Stimulated activated memory B cell treated with anti-CD40 and anti-IgM and Interleukin-4, amounts not matched to agents 10 μg/mL and 1 μg/mL and 100 μg/mL, for 72 hours (primary cell): ENCODE data around the gene TBL1X.

Experiments used
- ATAC-seq: fragments of 150-1000 bp; cut with Tn5 transposase; 2 replicates; pipeline ENCODE4 v1.10.0; 2021
- H3K27ac Mint-ChIP-seq: one replicate; pipeline ENCODE4 v1.8.0; 2022; ENCODE audit warnings: mild to moderate bottlenecking, mixed read lengths
- H3K27me3 Mint-ChIP-seq: one replicate; pipeline ENCODE4 v1.8.0; 2022; ENCODE audit warnings: mixed read lengths
- H3K36me3 Mint-ChIP-seq: one replicate; pipeline ENCODE4 v1.8.0; 2022; ENCODE audit warnings: mixed read lengths
- H3K4me1 Mint-ChIP-seq: one replicate; pipeline ENCODE4 v1.8.0; 2022; ENCODE audit warnings: mixed read lengths
- H3K4me3 Mint-ChIP-seq: one replicate; pipeline ENCODE4 v1.8.0; 2022; ENCODE audit warnings: mild to moderate bottlenecking, moderate library complexity, mixed read lengths
- H3K9me3 Mint-ChIP-seq: one replicate; pipeline ENCODE4 v1.8.0; 2022; ENCODE audit warnings: mixed read lengths

Gene TBL1X

GRCh38 chrX:9561199-9561598 lies 96.3 kb downstream of the TBL1X start:
- H3K9me3 Mint-ChIP-seq, result no peaks in the 10 kb centered on the region
- H3K27ac Mint-ChIP-seq, result no peak overlapping the region
- peaks cover 24% of the 10 kb centered on the region for H3K4me1 Mint-ChIP-seq
- H3K27me3 Mint-ChIP-seq, result no peaks in the 10 kb centered on the region
- H3K36me3 Mint-ChIP-seq, result peaks cover 8% of the 10 kb centered on the region
- no peak for ATAC-seq
- H3K4me3 Mint-ChIP-seq, result no peak overlapping the region

GRCh38 chrX:9562851-9563250 lies 98.0 kb downstream of the TBL1X start:
- H3K9me3 Mint-ChIP-seq, result no peaks in the 10 kb centered on the region
- no peak overlapping the region for H3K27ac Mint-ChIP-seq
- no peaks in the 10 kb centered on the region for H3K27me3 Mint-ChIP-seq
- H3K36me3 Mint-ChIP-seq, result peaks cover 8% of the 10 kb centered on the region
- peaks cover 14% of the 10 kb centered on the region for H3K4me1 Mint-ChIP-seq
- H3K4me3 Mint-ChIP-seq, result no peak overlapping the region
- no peak for ATAC-seq

GRCh38 chrX:9566150-9566621 lies 101.3 kb downstream of the TBL1X start:
- no peaks in the 10 kb centered on the region for H3K9me3 Mint-ChIP-seq
- no peak overlapping the region for H3K27ac Mint-ChIP-seq

GRCh38 chrX:9569876-9570301 lies 105.0 kb downstream of the TBL1X start:
- H3K4me1 Mint-ChIP-seq, result peaks cover 34% of the 10 kb centered on the region
- H3K36me3 Mint-ChIP-seq, result peaks cover 5% of the 10 kb centered on the region
- no peaks in the 10 kb centered on the region for H3K27me3 Mint-ChIP-seq
- no peaks in the 10 kb centered on the region for H3K9me3 Mint-ChIP-seq
- H3K27ac Mint-ChIP-seq, result no peak overlapping the region
- no peak for ATAC-seq
- no peak overlapping the region for H3K4me3 Mint-ChIP-seq

More at GRCh38 chrX:9566150-9566621, 101.3 kb downstream of the TBL1X start:
- ATAC-seq, result no peak
- Mint-ChIP-seq H3K27me3 (no peaks in the 10 kb centered on the region), H3K4me3 (no peak overlapping the region), H3K36me3 (peaks cover 6% of the 10 kb centered on the region), H3K4me1 (peaks cover 14% of the 10 kb centered on the region)

GRCh38 chrX:9573282-9574106 lies 108.6 kb downstream of the TBL1X start:
- Mint-ChIP-seq H3K36me3 (peaks cover 8% of the 10 kb centered on the region), H3K27ac (no peak overlapping the region), H3K27me3 (no peaks in the 10 kb centered on the region), H3K4me3 (no peak overlapping the region), H3K9me3 (no peaks in the 10 kb centered on the region), H3K4me1 (peaks cover 30% of the 10 kb centered on the region)
- ATAC-seq, result no peak

- no peak for ATAC-seq
- Mint-ChIP-seq H3K27me3 (no peaks in the 10 kb centered on the region), H3K36me3 (peaks cover 8% of the 10 kb centered on the region), H3K27ac (no peak overlapping the region), H3K4me3 (no peak overlapping the region), H3K9me3 (no peaks in the 10 kb centered on the region), H3K4me1 (peaks cover 34% of the 10 kb centered on the region)
Measured at GRCh38 chrX:9576059-9576458, 111.2 kb downstream of the TBL1X start.

- no peak for ATAC-seq
- peaks cover 8% of the 10 kb centered on the region for H3K36me3 Mint-ChIP-seq
- no peaks in the 10 kb centered on the region for H3K9me3 Mint-ChIP-seq
- H3K27me3 Mint-ChIP-seq, result no peaks in the 10 kb centered on the region
- H3K27ac Mint-ChIP-seq, result no peak overlapping the region
- peaks cover 19% of the 10 kb centered on the region for H3K4me1 Mint-ChIP-seq
- H3K4me3 Mint-ChIP-seq, result no peak overlapping the region
Measured at GRCh38 chrX:9577555-9577954, 112.7 kb downstream of the TBL1X start.

- peaks cover 8% of the 10 kb centered on the region for H3K36me3 Mint-ChIP-seq
- H3K27ac Mint-ChIP-seq, result no peak overlapping the region
- ATAC-seq, result no peak
- no peak overlapping the region for H3K4me3 Mint-ChIP-seq
- no peaks in the 10 kb centered on the region for H3K27me3 Mint-ChIP-seq
- H3K9me3 Mint-ChIP-seq, result no peaks in the 10 kb centered on the region
- H3K4me1 Mint-ChIP-seq, result peaks cover 16% of the 10 kb centered on the region
Measured at GRCh38 chrX:9578083-9578779, 113.4 kb downstream of the TBL1X start.

GRCh38 chrX:9581771-9582385 lies 117.0 kb downstream of the TBL1X start:
- ATAC-seq, result no peak
- no peak overlapping the region for H3K27ac Mint-ChIP-seq
- no peaks in the 10 kb centered on the region for H3K36me3 Mint-ChIP-seq
- H3K27me3 Mint-ChIP-seq, result no peaks in the 10 kb centered on the region
- peaks cover 3% of the 10 kb centered on the region for H3K9me3 Mint-ChIP-seq
- no peak overlapping the region for H3K4me3 Mint-ChIP-seq
- peaks cover 28% of the 10 kb centered on the region for H3K4me1 Mint-ChIP-seq

GRCh38 chrX:9582956-9583355 lies 118.1 kb downstream of the TBL1X start:
- Mint-ChIP-seq H3K27ac (no peak overlapping the region), H3K9me3 (peaks cover 3% of the 10 kb centered on the region), H3K27me3 (no peaks in the 10 kb centered on the region), H3K36me3 (no peaks in the 10 kb centered on the region), H3K4me3 (no peak overlapping the region), H3K4me1 (peaks cover 35% of the 10 kb centered on the region)
- no peak for ATAC-seq

- no peak overlapping the region for H3K4me3 Mint-ChIP-seq
- H3K9me3 Mint-ChIP-seq, result peaks cover 8% of the 10 kb centered on the region
- H3K4me1 Mint-ChIP-seq, result peaks cover 29% of the 10 kb centered on the region
Measured at GRCh38 chrX:9586992-9587392, 122.1 kb downstream of the TBL1X start.

GRCh38 chrX:9587642-9588041 lies 122.8 kb downstream of the TBL1X start:
- Mint-ChIP-seq H3K27ac (no peak overlapping the region), H3K4me3 (no peak overlapping the region), H3K9me3 (peaks cover 12% of the 10 kb centered on the region), H3K36me3 (peaks cover 23% of the 10 kb centered on the region), H3K27me3 (no peaks in the 10 kb centered on the region), H3K4me1 (peaks cover 32% of the 10 kb centered on the region)
- ATAC-seq, result no peak

More at GRCh38 chrX:9586992-9587392, 122.1 kb downstream of the TBL1X start:
- no peak for ATAC-seq
- H3K27ac Mint-ChIP-seq, result no peak overlapping the region
- H3K27me3 Mint-ChIP-seq, result no peaks in the 10 kb centered on the region
- peaks cover 16% of the 10 kb centered on the region for H3K36me3 Mint-ChIP-seq

GRCh38 chrX:9591496-9591895 lies 126.6 kb downstream of the TBL1X start:
- peaks cover 25% of the 10 kb centered on the region for H3K36me3 Mint-ChIP-seq
- H3K4me1 Mint-ChIP-seq, result peaks cover 26% of the 10 kb centered on the region
- no peak overlapping the region for H3K4me3 Mint-ChIP-seq
- H3K9me3 Mint-ChIP-seq, result peaks cover 9% of the 10 kb centered on the region
- ATAC-seq, result no peak
- H3K27me3 Mint-ChIP-seq, result no peaks in the 10 kb centered on the region
- no peak overlapping the region for H3K27ac Mint-ChIP-seq

GRCh38 chrX:9593756-9594155 lies 128.9 kb downstream of the TBL1X start:
- Mint-ChIP-seq H3K27me3 (no peaks in the 10 kb centered on the region), H3K4me3 (peak overlapping the region; percentile 34), H3K27ac (peak overlapping the region; percentile 67), H3K4me1 (peaks cover 15% of the 10 kb centered on the region), H3K9me3 (peaks cover 9% of the 10 kb centered on the region), H3K36me3 (peaks cover 25% of the 10 kb centered on the region)
- ATAC-seq, result no peak

GRCh38 chrX:9595174-9595573 lies 130.3 kb downstream of the TBL1X start:
- H3K27me3 Mint-ChIP-seq, result no peaks in the 10 kb centered on the region
- peaks cover 25% of the 10 kb centered on the region for H3K36me3 Mint-ChIP-seq
- H3K27ac Mint-ChIP-seq, result no peak overlapping the region
- H3K9me3 Mint-ChIP-seq, result peaks cover 9% of the 10 kb centered on the region
- no peak overlapping the region for H3K4me3 Mint-ChIP-seq
- peaks cover 15% of the 10 kb centered on the region for H3K4me1 Mint-ChIP-seq
- no peak for ATAC-seq
